A549 (cell line): Measurements from ENCODE around the gene POLR1B. TPM values are rescaled to one million over a fixed set of nuclear protein-coding genes. Genes with fewer than 3 reads are reported as not detected.

ENCODE experiments used
- ATAC-seq, 2 experiments: fragments of 200-7000 bp in 1 of 2; fragments of >200 bp in 1 of 2; cut with Nextera tagmentation in 1 of 2; cut with Tn5 transposase in 1 of 2; 3 replicates each; pipeline versions ENCODE4 v1.8.0 to v1.9.1; 2018 to 2020; ENCODE audit warnings: mild to moderate bottlenecking in 1 of 2, moderate library complexity in 1 of 2
- CTCF ChIA-PET: fragments of 300-600 bp; sonication (Branson Sonifier 250); formaldehyde crosslinking; extraction: SDS; loops from one replicate; lab custom pipeline; 2021; ENCODE audit warnings: antibody characterized with exemption, inconsistent platforms; lab: Yijun Ruan, JAX
- POLR2A ChIA-PET: fragments of 350-600 bp; formaldehyde crosslinking; extraction: SDS; loops from one replicate; lab custom pipeline; 2021; ENCODE audit warnings: antibody characterized with exemption, inconsistent platforms; lab: Yijun Ruan, JAX
- DNase-seq, 2 experiments: peaks; one replicate each; pipeline versions ENCODE4 v3.0.0 to v3.0.0-alpha.2; 2011 to 2016; ENCODE audit warnings: low read depth in 1 of 2, low spot score in 1 of 2
- FAIRE-seq: peaks from 2 replicates; lab custom pipeline; 2011; peaks lifted over from hg19 to GRCh38; lab: Jason Lieb, UNC
- H3K27ac ChIP-seq, 2 experiments: fragments of >200 bp; sonication (Bioruptor Twin); formaldehyde crosslinking; 3 replicates each; pipeline ENCODE4 v1.5.1; 2016 to 2017
- H3K4me1 ChIP-seq: fragments of >200 bp; sonication (Bioruptor Twin); formaldehyde crosslinking; 3 replicates; pipeline ENCODE4 v1.6.1; 2016
- H3K4me2 ChIP-seq: fragments of >200 bp; sonication (Bioruptor Twin); formaldehyde crosslinking; 3 replicates; pipeline ENCODE4 v1.6.1; 2016
- H3K4me3 ChIP-seq: fragments of >200 bp; sonication (Bioruptor Twin); formaldehyde crosslinking; 3 replicates; pipeline ENCODE4 v1.5.1; 2016
- H3K9me3 ChIP-seq: fragments of >200 bp; sonication (Bioruptor Twin); formaldehyde crosslinking; 3 replicates; pipeline ENCODE4 v1.6.1; 2016
- ATOH8 ChIP-seq: fragments of 250-450 bp; sonication (Bioruptor Pico); IDR thresholded peaks from 2 replicates; pipeline ENCODE4 v1.5.0; 2020; ENCODE audit warnings: low read depth, mild to moderate bottlenecking, moderate library complexity
- CHD4 ChIP-seq: fragments of 200-600 bp; sonication (generic); IDR thresholded peaks from 2 replicates; pipeline ENCODE4 v1.6.1; 2016; ENCODE audit warnings: antibody characterized with exemption, mild to moderate bottlenecking, borderline replicate concordance
- CTCF ChIP-seq: fragments of >200 bp; sonication (Bioruptor Twin); formaldehyde crosslinking; IDR thresholded peaks from 3 replicates; pipeline ENCODE4 v1.5.1; 2016
- FOSL2 ChIP-seq, 2 experiments: fragments of 450-650 bp in 1 of 2; fragments of >200 bp in 1 of 2; sonication (Bioruptor Twin) in 1 of 2; formaldehyde crosslinking; IDR thresholded peaks; 2 replicates each; pipeline versions ENCODE4 v1.5.0 to v1.6.1; 2016 to 2020; ENCODE audit warnings: mild to moderate bottlenecking in 1 of 2, moderate library complexity in 1 of 2
- FOXS1 ChIP-seq: fragments of 250-450 bp; sonication (Bioruptor Pico); IDR thresholded peaks from 2 replicates; pipeline ENCODE4 v1.5.0; 2020; ENCODE audit warnings: mild to moderate bottlenecking, moderate library complexity
- HDAC2 ChIP-seq: fragments of 200-600 bp; sonication (generic); IDR thresholded peaks from 2 replicates; pipeline ENCODE4 v1.6.1; 2016
- HOXB13 ChIP-seq: fragments of 250-450 bp; sonication (Bioruptor Pico); IDR thresholded peaks from 2 replicates; pipeline ENCODE4 v1.5.0; 2020; ENCODE audit warnings: low read depth, mild to moderate bottlenecking, moderate library complexity
- JUN ChIP-seq, 2 experiments: fragments of >200 bp; sonication (Bioruptor Twin); formaldehyde crosslinking; IDR thresholded peaks; 2 replicates in 1 of 2; 3 replicates in 1 of 2; pipeline ENCODE4 v1.6.1; 2016 to 2017
- MAZ ChIP-seq: fragments of 150-350 bp; IDR thresholded peaks from 2 replicates; pipeline ENCODE4 v1.6.1; 2014; ENCODE audit warnings: antibody characterized with exemption, low read depth, low read length, borderline replicate concordance
- POLR2A ChIP-seq: IDR thresholded peaks from 2 replicates; pipeline ENCODE4 v1.6.1; 2012; ENCODE audit warnings: mild to moderate bottlenecking, low read length
- RAD21 ChIP-seq, 2 experiments: fragments of >200 bp in 1 of 2; sonication (Bioruptor Twin) in 1 of 2; formaldehyde crosslinking in 1 of 2; IDR thresholded peaks in 1 of 2; conservative IDR thresholded peaks in 1 of 2; 2 replicates in 1 of 2; 3 replicates in 1 of 2; pipeline ENCODE4 v1.6.1; 2012 to 2018; ENCODE audit warnings: inconsistent platforms in 1 of 2
- SMC3 ChIP-seq: fragments of >200 bp; sonication (Bioruptor Twin); formaldehyde crosslinking; IDR thresholded peaks from 3 replicates; pipeline ENCODE4 v1.6.1; 2018; ENCODE audit warnings: inconsistent platforms
- USF2 ChIP-seq: fragments of 450-650 bp; IDR thresholded peaks from 2 replicates; pipeline ENCODE4 v1.6.1; 2014; ENCODE audit warnings: antibody characterized with exemption
- ZC3H11A ChIP-seq: fragments of 450-650 bp; IDR thresholded peaks from 2 replicates; pipeline ENCODE4 v1.6.1; 2014; ENCODE audit warnings: antibody characterized with exemption, mild to moderate bottlenecking
- WGBS: methylation state at CpG from one replicate; pipeline ENCODE4 v1.1.6; 2017; ENCODE audit errors: missing lambda C conversion rate; 5-methylcytosine and 5-hydroxymethylcytosine counted together
- polyA plus RNA-seq, 4 experiments: library from polyadenylated mRNA; depleted of rRNA in 3 of 4; stranded (reverse); fragments of >200 nt; fragmentation: RNase III in 1 of 4; extraction: RNeasy Plus Mini Kit Qiagen cat#74134 plus additional on column Dnase treatment in 1 of 4; gene quantifications; 2 replicates in 3 of 4; 3 replicates in 1 of 4; pipeline ENCODE4 v1.2.3, GENCODE V29; 2011 to 2017

POLR1B gene
- polyA plus RNA-seq, 2 of the 4 experiments (the other 2 are of a cell fraction) = 18.9 to 41.2 TPM

GRCh38 chr2:112577756-112578155 lies 35.5 kb downstream of the POLR1B start:
- Histone ChIP-seq H3K4me2 (no peak overlapping the region), H3K9me3 (no peaks in the 10 kb centered on the region), H3K4me1 (peaks cover 15% of the 10 kb centered on the region), H3K27ac (no peak overlapping the region), H3K4me3 (no peak overlapping the region)
- no peak for FAIRE-seq
- DNase-seq = peak in 1 of 2 experiments; percentile 25
- ChIA-PET CTCF (interaction anchor here (0.8 to 2.4 kb wide), 4 partner anchors 22 to 456 kb away, joined by 3 to 9 read pairs (median 4); no protein-coding TSS in a partner anchor), POLR2A (interaction anchor here (1.2 kb wide), 1 partner anchor 84 kb away, joined by 4 read pairs; no protein-coding TSS in a partner anchor)
- WGBS = 85% methylated on average over 5 of the region's 5 CpGs
- peak; percentile 59 to 69; a peak in 3 of 6 replicates for ATAC-seq
- peak in 1 of 2 experiments; percentile 4; a peak in 1 of 5 replicates for TF ChIP-seq RAD21 (conservative IDR thresholded peaks at IDR 0.05 in 1 of 2, IDR thresholded peaks at IDR 0.05 in 1 of 2)
- TF ChIP-seq ZC3H11A = no peak
- no peak for TF ChIP-seq MAZ

- H3K4me2 ChIP-seq = no peak overlapping the region
- H3K9me3 ChIP-seq = no peaks in the 10 kb centered on the region
- no peak for ATAC-seq
- no peak overlapping the region for H3K4me3 ChIP-seq
- DNase-seq = peak in 1 of 2 experiments; percentile 37
- no peak for FAIRE-seq
- H3K27ac ChIP-seq = no peak overlapping the region
- CTCF ChIA-PET = no interaction called here
- POLR2A ChIA-PET = no interaction called here
- peaks cover 21% of the 10 kb centered on the region for H3K4me1 ChIP-seq
- TF ChIP-seq CHD4 (no peak), POLR2A (no peak), FOSL2 (IDR thresholded peaks at IDR 0.05) (no peak), FOSL2 (CRISPR knock-in tag; IDR thresholded peaks at IDR 0.05) (peak; percentile 53; the same call in 1 of the 2 replicates), HDAC2 (no peak), RAD21 (conservative IDR thresholded peaks at IDR 0.05 in 1 of 2, IDR thresholded peaks at IDR 0.05 in 1 of 2) (no peak), MAZ (no peak)
Measured at GRCh38 chr2:112579241-112579640, 37.0 kb downstream of the POLR1B start.

GRCh38 chr2:112580084-112580483 lies 37.8 kb downstream of the POLR1B start:
- ATAC-seq = no peak
- no peak overlapping the region for H3K4me3 ChIP-seq
- H3K4me1 ChIP-seq = peaks cover 22% of the 10 kb centered on the region
- CTCF ChIA-PET = no interaction called here
- no peak overlapping the region for H3K27ac ChIP-seq
- H3K9me3 ChIP-seq = no peaks in the 10 kb centered on the region
- no peak for DNase-seq
- H3K4me2 ChIP-seq = no peak overlapping the region
- POLR2A ChIA-PET = interaction anchor here (0.7 kb wide), 1 partner anchor 87 kb away, joined by 12 read pairs; no protein-coding TSS in a partner anchor
- TF ChIP-seq FOSL2 (IDR thresholded peaks at IDR 0.05) (no peak), FOSL2 (CRISPR knock-in tag; IDR thresholded peaks at IDR 0.05) (no peak), JUN (IDR thresholded peaks at IDR 0.05) (no peak)
- no peak for FAIRE-seq
- 93% methylated on average over 7 of the region's 7 CpGs for WGBS

GRCh38 chr2:112582314-112582746 lies 40.1 kb downstream of the POLR1B start:
- POLR2A ChIA-PET = no interaction called here
- no peak overlapping the region for H3K4me3 ChIP-seq
- WGBS = 32% methylated on average over 10 of the region's 10 CpGs

More at GRCh38 chr2:112582314-112582746, 40.1 kb downstream of the POLR1B start:
- no peak overlapping the region for H3K27ac ChIP-seq
- FAIRE-seq = no peak
- no peaks in the 10 kb centered on the region for H3K9me3 ChIP-seq
- peak overlapping the region; percentile 25; the same call in 1 of the 3 replicates for H3K4me2 ChIP-seq
- H3K4me1 ChIP-seq = peaks cover 29% of the 10 kb centered on the region
- CTCF ChIA-PET = interaction anchor here (0.7 to 7.5 kb wide), 11 partner anchors 9 to 257 kb away, joined by 3 to 54 read pairs (median 4); no protein-coding TSS in a partner anchor
- TF ChIP-seq SMC3 (peak; percentile 44; the same call in 1 of the 3 replicates), CTCF (peak; percentile 51), HOXB13 (no peak), FOXS1 (no peak), RAD21 (conservative IDR thresholded peaks at IDR 0.05 in 1 of 2, IDR thresholded peaks at IDR 0.05 in 1 of 2) (peak; percentile 61 to 64), ATOH8 (no peak), USF2 (no peak)
- TF ChIP-seq, all 56 proteins: peak for 3
- ATAC-seq = peak in 1 of 2 experiments; percentile 5; a peak in 3 of 6 replicates
- DNase-seq = peak in 1 of 2 experiments; percentile 65
